Stimulated activated naive CD8-positive, alpha-beta T cell treated with anti-CD3 and anti-CD28 coated beads, Interleukin-15, Interleukin-2, amounts not matched to agents 100 U/mL and 50 U/mL, for 24 hours (primary cell): Measurements from ENCODE around the gene PRR7.

ENCODE experiments used
- ATAC-seq: fragments of 150-1000 bp; cut with Tn5 transposase; one replicate; pipeline ENCODE4 v1.10.0; 2021
- DNase-seq: peaks from one replicate; pipeline ENCODE4 v3.0.0; 2021

Gene PRR7

GRCh38 chr5:177469750-177470525, 23.3 kb downstream of the PRR7 start:
- DNase-seq = no peak
- no peak for ATAC-seq

DNA sequence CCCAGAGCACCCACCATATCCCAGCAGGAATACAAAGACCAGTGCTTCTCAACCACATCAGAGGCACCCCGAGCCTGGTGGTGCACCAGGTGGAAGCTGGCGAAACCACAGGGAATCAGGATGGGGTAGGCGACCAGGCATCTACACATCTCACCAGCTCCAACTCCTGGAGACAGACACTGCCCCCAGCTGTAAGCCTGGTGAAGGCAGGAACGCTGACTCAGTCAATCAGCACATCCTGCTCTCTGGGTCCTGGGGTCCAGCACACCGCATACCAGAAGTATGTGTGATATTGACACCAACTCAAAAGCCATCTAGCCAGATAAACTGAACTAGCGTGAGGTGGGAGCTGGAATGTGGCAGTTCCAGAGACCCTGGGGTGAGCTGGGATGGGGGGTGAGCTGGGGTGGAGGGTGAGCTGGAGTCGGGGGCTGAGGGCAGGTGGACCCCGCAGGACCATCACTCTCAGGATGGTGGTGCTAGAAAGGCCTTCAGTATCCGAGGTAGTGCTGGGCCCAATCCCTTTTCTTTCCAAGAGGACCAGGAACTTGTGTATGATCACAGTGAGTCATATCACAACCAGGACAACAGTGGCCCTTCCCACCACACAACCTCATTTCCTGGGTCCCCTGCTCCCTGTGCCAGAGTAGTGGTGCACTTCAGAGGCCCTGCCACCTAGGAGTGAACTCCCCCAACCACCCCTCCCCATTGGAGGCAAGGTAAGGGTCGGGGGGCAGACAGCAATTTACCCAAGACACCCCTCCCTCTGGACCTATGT, 24.3 kb downstream of the PRR7 start:
- no peak for ATAC-seq
- no peak for DNase-seq

DNA sequence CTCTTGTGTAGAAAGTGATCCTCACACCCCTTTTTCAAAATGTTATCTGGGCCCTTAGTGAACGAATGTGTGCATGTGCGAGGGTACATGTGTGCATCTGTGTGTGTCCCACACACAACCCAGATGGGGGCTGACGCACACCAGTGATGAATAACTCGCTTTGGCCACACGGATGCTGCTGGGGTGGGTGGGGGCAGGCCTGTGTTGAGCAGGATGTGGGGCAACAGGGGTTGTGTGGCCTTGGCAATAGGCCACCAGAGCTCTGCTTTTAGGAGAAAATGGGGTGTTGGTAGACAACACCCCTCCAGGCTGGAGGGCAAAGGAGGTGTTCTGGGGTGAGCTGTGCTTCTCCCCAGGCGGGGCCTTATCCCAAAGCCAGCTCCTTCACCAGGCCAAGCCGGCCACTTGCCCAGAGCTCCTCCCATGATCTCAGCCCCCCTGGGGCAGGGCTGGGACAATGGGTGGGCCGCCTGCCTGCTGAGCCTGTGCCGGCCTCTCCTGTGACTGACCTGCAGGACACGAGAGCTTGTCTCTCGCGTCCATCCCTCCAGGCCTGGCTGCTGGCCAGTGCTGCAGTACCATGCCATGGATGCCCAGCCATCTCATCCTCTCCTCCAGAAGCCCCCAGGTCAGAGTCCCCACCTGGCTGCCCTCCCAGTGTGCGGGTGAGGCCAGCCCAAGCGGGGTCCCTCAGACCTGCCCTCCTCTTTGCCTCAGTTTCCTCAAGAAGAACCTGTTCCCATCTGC, 25.2 kb downstream of the PRR7 start:
- peak; percentile 64 for ATAC-seq
- DNase-seq = peak; percentile 75

DNA sequence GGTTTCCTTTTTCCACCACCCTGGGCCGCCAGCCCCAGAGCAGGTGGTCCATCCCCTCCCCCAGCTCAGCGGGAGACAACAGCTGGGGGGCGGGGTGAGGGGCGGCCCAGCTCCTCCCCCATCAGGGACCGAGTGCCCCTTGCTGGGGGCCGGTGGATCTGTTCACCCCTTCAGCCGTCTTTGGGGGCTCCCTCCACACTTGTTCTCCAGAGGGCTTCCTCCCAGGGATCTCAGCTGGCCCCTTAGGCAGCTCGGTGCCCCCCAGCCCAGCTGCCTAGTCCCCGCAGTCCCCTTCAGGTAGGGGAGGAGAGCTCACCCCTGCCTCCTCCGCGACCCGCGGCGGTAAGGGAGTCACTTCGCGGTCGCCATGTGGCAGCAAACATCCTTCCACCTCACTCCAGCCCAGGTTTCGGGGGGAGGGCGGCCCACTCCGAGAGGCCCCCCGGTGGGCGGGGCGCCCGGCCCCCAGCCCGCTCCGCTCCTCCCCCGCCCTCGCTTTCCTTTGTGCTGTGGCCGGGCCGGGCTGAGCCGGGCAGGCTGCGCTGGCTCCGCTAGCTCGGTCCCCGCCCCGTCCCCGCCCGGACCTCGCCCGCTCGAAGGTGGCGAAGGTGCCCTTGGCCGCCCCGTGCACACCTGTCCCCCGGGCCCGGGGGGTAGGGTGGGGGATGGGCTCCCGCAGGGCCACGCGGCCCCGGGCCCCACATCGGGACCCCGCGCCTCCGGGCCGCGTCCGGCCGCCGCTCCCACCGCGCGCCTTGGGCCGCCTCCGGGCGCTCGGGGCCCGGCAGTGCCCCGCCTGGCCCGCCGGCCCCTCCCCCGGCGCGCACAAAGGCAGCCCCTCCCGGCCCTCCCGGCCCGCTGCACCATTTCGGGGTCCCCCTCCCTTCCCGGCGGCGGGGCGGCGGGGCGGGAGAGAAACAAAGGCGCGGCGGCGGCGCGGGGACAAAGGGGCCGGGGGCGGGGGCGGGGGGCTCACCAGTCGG, 26.1 kb downstream of the PRR7 start:
- ATAC-seq = peak; percentile 62
- DNase-seq = peak; percentile 88

- ATAC-seq (peak; percentile 12), DNase-seq (peak; percentile 61)
Observed at GRCh38 chr5:177473443-177474001, 26.9 kb downstream of the PRR7 start, which contains the start of gene DBN1. TSS of gene DBN1 (minus strand) at chr5:177473634. CDS start at chr5:177473521, 113 bp downstream.

DNA sequence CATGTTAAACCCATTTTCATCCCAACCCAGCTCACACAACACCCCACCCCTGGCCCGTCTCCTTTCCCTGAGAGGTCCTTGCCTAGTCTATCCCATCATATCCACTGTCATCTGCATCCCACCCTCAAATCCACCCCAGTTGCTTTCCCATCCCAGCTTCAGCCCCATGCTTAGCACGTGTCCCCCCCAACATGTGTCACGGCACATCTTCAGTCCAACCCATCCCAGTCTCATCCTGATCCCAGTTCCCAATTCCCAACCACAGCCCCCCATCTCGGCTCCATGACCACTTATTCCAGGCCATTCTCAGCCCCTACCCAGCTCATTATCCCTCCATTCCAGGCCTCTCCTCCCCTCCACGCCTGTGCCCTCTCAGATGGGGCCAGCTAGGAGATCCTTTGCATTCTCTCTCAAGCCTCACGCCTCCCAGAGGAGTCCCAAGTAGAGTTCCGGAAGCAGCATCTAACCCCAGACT, 27.4 kb downstream of the PRR7 start:
- DNase-seq (no peak), ATAC-seq (no peak)

GRCh38 chr5:177474846-177475562, 28.4 kb downstream of the PRR7 start:
- ATAC-seq = no peak
- no peak for DNase-seq

- peak; percentile 51 for DNase-seq
- ATAC-seq = peak; percentile 34
Observed at GRCh38 chr5:177475563-177476427, 29.2 kb downstream of the PRR7 start.

DNA sequence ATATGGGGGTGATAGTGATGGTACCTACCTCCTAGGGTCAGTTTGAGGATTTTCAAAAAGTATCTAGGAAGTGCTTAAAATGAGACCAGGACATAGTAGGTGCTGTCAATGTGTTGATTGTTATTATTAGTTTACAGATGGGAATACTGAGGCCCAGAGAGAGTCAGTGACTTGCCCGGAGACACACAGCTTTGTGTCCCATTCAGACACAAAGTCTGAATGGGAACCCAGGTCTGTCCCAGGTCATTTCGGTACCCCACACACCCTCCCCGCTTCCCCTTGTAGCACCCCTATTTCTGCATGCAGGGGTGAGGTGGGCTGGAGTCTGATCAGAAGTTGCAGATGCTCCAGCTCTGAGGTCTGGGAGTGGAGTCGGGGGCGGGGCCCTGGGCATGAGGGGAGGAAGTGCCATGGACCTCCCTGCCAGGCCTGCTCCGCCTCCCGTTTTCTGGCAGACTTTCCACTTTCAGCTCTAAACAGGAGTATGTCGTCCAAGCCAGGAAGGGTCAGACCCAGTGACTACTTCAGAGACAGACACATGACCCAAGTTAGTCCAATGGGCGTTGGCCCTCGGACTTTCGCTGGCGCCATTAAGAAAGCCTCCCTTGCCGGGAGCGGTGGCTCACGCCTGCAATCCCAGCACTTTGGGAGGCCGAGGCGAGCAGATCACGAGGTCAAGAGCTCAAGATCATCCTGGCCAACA, 30.1 kb downstream of the PRR7 start:
- DNase-seq = no peak

GRCh38 chr5:177477701-177478477, 31.3 kb downstream of the PRR7 start:
- ATAC-seq = no peak
- DNase-seq = no peak

More for the DNA sequence above, 30.1 kb downstream of the PRR7 start:
- ATAC-seq = no peak

- DNase-seq (peak; percentile 72), ATAC-seq (peak; percentile 71)
Observed at GRCh38 chr5:177478711-177479646, 32.4 kb downstream of the PRR7 start.

GRCh38 chr5:177479774-177480173, 33.2 kb downstream of the PRR7 start:
- ATAC-seq = no peak
- no peak for DNase-seq

DNA sequence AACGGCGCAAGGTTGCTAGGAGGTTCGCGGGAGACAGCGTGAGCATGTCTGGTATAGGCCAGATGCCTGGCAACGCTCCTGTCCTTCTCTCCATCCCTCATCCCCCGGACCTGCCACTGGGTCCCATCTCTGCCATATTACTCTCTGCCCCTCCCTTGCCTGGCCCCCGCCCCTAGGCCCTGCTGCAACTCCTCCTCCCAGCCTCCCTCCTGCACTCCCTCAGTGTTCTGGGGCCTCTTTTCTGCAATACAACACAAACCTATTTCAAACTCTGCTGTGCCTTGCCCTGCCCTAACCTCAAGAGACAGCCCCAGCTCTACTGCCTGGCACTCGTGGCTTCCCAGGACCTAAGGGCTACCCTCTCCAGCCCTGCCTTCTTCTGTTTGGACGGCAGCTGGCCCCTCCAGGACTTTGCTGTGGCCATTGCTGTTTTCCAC, 35.8 kb downstream of the PRR7 start:
- no peak for ATAC-seq
- no peak for DNase-seq

DNA sequence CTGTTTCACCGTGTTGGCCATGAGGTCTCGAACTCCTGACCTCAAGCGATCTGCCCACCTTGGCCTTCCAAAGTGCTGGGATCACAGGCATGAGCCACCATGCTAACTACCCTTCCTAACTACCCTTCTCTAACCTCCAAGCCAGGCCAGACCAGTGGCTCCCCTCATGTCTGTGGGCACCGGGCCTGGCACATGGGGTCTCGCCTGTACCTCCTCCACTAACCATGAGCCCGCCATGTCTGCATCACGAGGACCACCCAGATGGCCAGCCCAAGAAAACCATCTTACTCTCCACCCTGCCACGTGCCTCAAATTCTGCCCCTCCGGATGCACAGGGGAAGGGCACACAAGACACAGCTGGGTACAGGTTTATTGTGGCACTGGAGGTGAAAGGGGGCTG, 36.4 kb downstream of the PRR7 start:
- DNase-seq = no peak
- no peak for ATAC-seq

- ATAC-seq = no peak
- DNase-seq = no peak
Observed at GRCh38 chr5:177483994-177484901, 37.6 kb downstream of the PRR7 start.
